IMR-90 (cell line): ENCODE results near the gene FAM83F. TPM values are rescaled to one million over a fixed set of nuclear protein-coding genes. Genes with fewer than 3 reads are reported as not detected.

Experiments used
- ATAC-seq: fragments of 200-7000 bp; cut with Tn5 transposase; 2 replicates; pipeline ENCODE4 v1.9.1; 2020; ENCODE audit warnings: low read depth, mild to moderate bottlenecking, moderate library complexity
- BruUV-seq: library from RNA; stranded (reverse); fragments of 400-500 nt; replicated peaks from 2 replicates; lab custom pipeline; 2021; lab: Mats Ljungman, UMichigan
- CTCF ChIA-PET: fragments of 300-600 bp; formaldehyde crosslinking; extraction: SDS; loops from one replicate; lab custom pipeline; 2021; ENCODE audit warnings: antibody characterized with exemption; lab: Yijun Ruan, JAX
- POLR2A ChIA-PET: fragments of 300-600 bp; sonication (Branson Sonifier 250); formaldehyde crosslinking; loops from one replicate; lab custom pipeline; 2022; ENCODE audit warnings: antibody characterized with exemption; ENCODE audit not compliant: unreplicated experiment; lab: Charles Lee
- DNase-seq: peaks from one replicate; pipeline ENCODE4 v3.0.0; 2013
- H2AFZ ChIP-seq: replicated peaks from 2 replicates; pipeline ENCODE3; 2013; ENCODE audit warnings: low read length, mild to moderate bottlenecking; ENCODE audit not compliant: poor library complexity
- H2AK5ac ChIP-seq: 2 replicates; pipeline ENCODE4 v1.6.1; 2013; ENCODE audit warnings: low read depth, low read length, inconsistent platforms
- H2AK9ac ChIP-seq: replicated peaks from 2 replicates; pipeline ENCODE3; 2013; ENCODE audit warnings: mild to moderate bottlenecking, low read depth, low read length, moderate library complexity; ENCODE audit not compliant: poor library complexity
- H2BK120ac ChIP-seq: 2 replicates; pipeline ENCODE4 v1.6.1; 2013; ENCODE audit warnings: low read depth, low read length, inconsistent platforms
- H2BK15ac ChIP-seq: 3 replicates; pipeline ENCODE4 v1.6.1; 2013; ENCODE audit warnings: low read depth, low read length, inconsistent platforms
- H2BK20ac ChIP-seq: 2 replicates; pipeline ENCODE4 v1.6.1; 2013; ENCODE audit warnings: low read depth, mild to moderate bottlenecking, inconsistent platforms, low read length, moderate library complexity
- H2BK5ac ChIP-seq: 2 replicates; pipeline ENCODE4 v1.6.1; 2013; ENCODE audit warnings: mild to moderate bottlenecking, low read depth, low read length, inconsistent platforms; ENCODE audit not compliant: poor library complexity, severe bottlenecking
- H3K14ac ChIP-seq: replicated peaks from 2 replicates; pipeline ENCODE4 v1.6.1; 2013; ENCODE audit warnings: low read depth, low read length, inconsistent platforms
- H3K18ac ChIP-seq: 2 replicates; pipeline ENCODE4 v1.6.1; 2013; ENCODE audit warnings: low read depth, low read length, control low read depth
- H3K23ac ChIP-seq: 2 replicates; pipeline ENCODE4 v1.6.1; 2013; ENCODE audit warnings: low read depth, low read length, inconsistent platforms
- H3K27ac ChIP-seq: 2 replicates; pipeline ENCODE4 v1.5.1; 2013; ENCODE audit warnings: mild to moderate bottlenecking, control low read depth, low read length; ENCODE audit not compliant: insufficient read depth
- H3K27me3 ChIP-seq: 2 replicates; pipeline ENCODE4 v1.6.1; 2013; ENCODE audit warnings: low read length; ENCODE audit not compliant: control insufficient read depth, insufficient read depth
- H3K36me3 ChIP-seq: 2 replicates; pipeline ENCODE4 v1.6.1; 2013; ENCODE audit warnings: low read length, mixed read lengths; ENCODE audit not compliant: control insufficient read depth, insufficient read depth
- H3K4ac ChIP-seq: 2 replicates; pipeline ENCODE4 v1.6.1; 2013; ENCODE audit warnings: low read depth, low read length, inconsistent platforms
- H3K4me1 ChIP-seq: 2 replicates; pipeline ENCODE4 v1.6.1; 2013; ENCODE audit warnings: low read length, mixed read lengths; ENCODE audit not compliant: control insufficient read depth, insufficient read depth
- H3K4me2 ChIP-seq: 2 replicates; pipeline ENCODE4 v1.6.1; 2013; ENCODE audit warnings: low read depth, mild to moderate bottlenecking, control low read depth, low read length, moderate library complexity
- H3K4me3 ChIP-seq: 2 replicates; pipeline ENCODE4 v1.5.1; 2013; ENCODE audit warnings: low read depth, mild to moderate bottlenecking, control low read depth, low read length, moderate library complexity; ENCODE audit not compliant: insufficient read depth
- H3K56ac ChIP-seq: 2 replicates; pipeline ENCODE4 v1.6.1; 2013; ENCODE audit warnings: low read length, inconsistent platforms; ENCODE audit not compliant: insufficient read depth; ENCODE audit errors: extremely low read depth
- H3K79me1 ChIP-seq, 2 experiments: 2 replicates each; pipeline ENCODE4 v1.6.1; 2013; ENCODE audit warnings: low read length in 2 of 2, inconsistent platforms in 1 of 2, low read depth in 1 of 2
- H3K9ac ChIP-seq: 2 replicates; pipeline ENCODE4 v1.6.1; 2013; ENCODE audit warnings: low read depth, low read length, control low read depth
- H3K9me1 ChIP-seq: 2 replicates; pipeline ENCODE4 v1.6.1; 2013; ENCODE audit warnings: low read length, inconsistent platforms; ENCODE audit not compliant: insufficient read depth
- H3K9me3 ChIP-seq: 2 replicates; pipeline ENCODE4 v1.6.1; 2013; ENCODE audit warnings: low read length; ENCODE audit not compliant: control insufficient read depth, insufficient read depth
- H4K20me1 ChIP-seq: 2 replicates; pipeline ENCODE4 v1.6.1; 2013; ENCODE audit warnings: low read length, inconsistent platforms; ENCODE audit not compliant: insufficient read depth
- H4K5ac ChIP-seq: 2 replicates; pipeline ENCODE4 v1.6.1; 2013; ENCODE audit warnings: mild to moderate bottlenecking, low read depth, low read length, control low read depth
- H4K8ac ChIP-seq, 2 experiments: 2 replicates each; pipeline ENCODE4 v1.6.1; 2013; ENCODE audit warnings: low read depth in 2 of 2, low read length in 2 of 2, control low read depth in 1 of 2, inconsistent platforms in 1 of 2
- H4K91ac ChIP-seq: 2 replicates; pipeline ENCODE4 v1.6.1; 2013; ENCODE audit warnings: low read depth, low read length, inconsistent platforms; ENCODE audit not compliant: insufficient read depth
- BHLHE40 ChIP-seq: fragments of 150-350 bp; IDR thresholded peaks from 2 replicates; pipeline ENCODE4 v1.6.1; 2016; ENCODE audit warnings: mild to moderate bottlenecking, low read depth, low read length
- CEBPB ChIP-seq: IDR thresholded peaks from 2 replicates; pipeline ENCODE4 v1.6.1; 2012; ENCODE audit warnings: low read depth, low read length, improper control_type of control experiment
- CHD1 ChIP-seq: IDR thresholded peaks from 2 replicates; pipeline ENCODE4 v1.6.1; 2012; ENCODE audit warnings: low read depth, low read length, improper control_type of control experiment
- CTCF ChIP-seq: conservative IDR thresholded peaks from 2 replicates; pipeline ENCODE4 v1.5.1; 2012; ENCODE audit warnings: mild to moderate bottlenecking, low read depth, low read length, improper control_type of control experiment
- ELK1 ChIP-seq: fragments of 150-350 bp; IDR thresholded peaks from 2 replicates; pipeline ENCODE4 v1.6.1; 2016; ENCODE audit warnings: low read depth, mild to moderate bottlenecking, low read length, moderate library complexity, borderline replicate concordance
- FOS ChIP-seq: fragments of 150-350 bp; IDR thresholded peaks from 2 replicates; pipeline ENCODE4 v1.6.1; 2016; ENCODE audit warnings: low read depth, low read length
- MAZ ChIP-seq: IDR thresholded peaks from 2 replicates; pipeline ENCODE4 v1.6.1; 2012; ENCODE audit warnings: low read depth, mild to moderate bottlenecking, low read length, improper control_type of control experiment, moderate library complexity, borderline replicate concordance
- MXI1 ChIP-seq: IDR thresholded peaks from 2 replicates; pipeline ENCODE4 v1.6.1; 2012; ENCODE audit warnings: low read depth, mild to moderate bottlenecking, low read length, moderate library complexity, borderline replicate concordance
- NFE2L2 ChIP-seq: fragments of 150-350 bp; IDR thresholded peaks from 2 replicates; pipeline ENCODE4 v1.6.1; 2016; ENCODE audit warnings: low read depth, mild to moderate bottlenecking, low read length
- POLR2A ChIP-seq: IDR thresholded peaks from 2 replicates; pipeline ENCODE4 v1.6.1; 2012; ENCODE audit warnings: mild to moderate bottlenecking, low read depth, low read length
- RAD21 ChIP-seq: IDR thresholded peaks from 2 replicates; pipeline ENCODE4 v1.6.1; 2012; ENCODE audit warnings: low read length, improper control_type of control experiment
- RCOR1 ChIP-seq: IDR thresholded peaks from 2 replicates; pipeline ENCODE4 v1.6.1; 2012; ENCODE audit warnings: mild to moderate bottlenecking, low read length, improper control_type of control experiment; ENCODE audit not compliant: insufficient replicate concordance
- RFX5 ChIP-seq: IDR thresholded peaks from 2 replicates; pipeline ENCODE4 v1.8.0; 2012; ENCODE audit warnings: low read depth, mild to moderate bottlenecking, low read length, moderate library complexity
- SMC3 ChIP-seq: fragments of 150-350 bp; IDR thresholded peaks from 2 replicates; pipeline ENCODE4 v1.6.1; 2016; ENCODE audit warnings: low read depth, mild to moderate bottlenecking, antibody characterized with exemption, low read length, moderate library complexity
- WGBS, 2 experiments: methylation state at CpG; one replicate each; pipeline versions ENCODE4 v1.1.5 to v1.1.7; 2013; ENCODE audit warnings: missing lambda C conversion rate in 2 of 2; ENCODE audit not compliant: insufficient read length in 1 of 2; ENCODE audit errors: extremely low coverage in 2 of 2; 5-methylcytosine and 5-hydroxymethylcytosine counted together
- dilution Hi-C: fragments of 300-500 bp; cut with HindIII; formaldehyde crosslinking; loops from one replicate; pipeline ENCODE4 v1.14.3; 2018; ENCODE audit warnings: low sequenced_read_pairs; ENCODE audit not compliant: unreplicated experiment
- in situ Hi-C: fragments of 300-500 bp; cut with MboI; formaldehyde crosslinking; loops from 3 replicates; pipeline ENCODE4 v1.14.3; 2019; ENCODE audit warnings: low sequenced_read_pairs, inconsistent platforms, mixed read lengths
- intact Hi-C: fragments of 100-400 bp; cut with micrococcal nuclease; formaldehyde crosslinking; loops from 2 replicates; pipeline ENCODE4 v1.10.0; 2022
- polyA plus RNA-seq, 3 experiments: library from polyadenylated mRNA; depleted of rRNA; stranded (reverse); fragments of >200 nt; gene quantifications; 2 replicates each; pipeline ENCODE4 v1.2.3, GENCODE V29; 2012; ENCODE audit warnings: low replicate concordance in 1 of 3
- total RNA-seq: library from RNA; depleted of rRNA; stranded (reverse); fragments of >200 nt; gene quantifications from 2 replicates; pipeline ENCODE4 v1.2.3, GENCODE V29; 2012

Gene FAM83F
- total and polyA plus RNA-seq, 2 of the 4 experiments (the other 2 are of a cell fraction), result not detected

- POLR2A ChIA-PET, result no interaction called here
- H2BK120ac ChIP-seq, result no peak overlapping the region
- in situ Hi-C loops, result no loop called here
Measured at GRCh38 chr22:39972641-39973040, 22.1 kb upstream of the FAM83F start.

More at GRCh38 chr22:39972641-39973040, 22.1 kb upstream of the FAM83F start:
- no peak overlapping the region for H3K9ac ChIP-seq
- no peak overlapping the region for H4K91ac ChIP-seq
- intact Hi-C loops, result no loop called here
- no peaks in the 10 kb centered on the region for H3K9me1 ChIP-seq
- no peak overlapping the region for H3K4ac ChIP-seq
- dilution Hi-C loops, result no loop called here
- no peak overlapping the region for H3K14ac ChIP-seq
- no peak for DNase-seq
- no peak overlapping the region for H3K27ac ChIP-seq
- H3K4me3 ChIP-seq, result no peak overlapping the region
- no peak overlapping the region for H4K8ac ChIP-seq
- no peak overlapping the region for H2BK5ac ChIP-seq
- H2BK20ac ChIP-seq, result no peak overlapping the region
- no peak for TF ChIP-seq SMC3
- no peak for TF ChIP-seq CHD1
- TF ChIP-seq RCOR1, result no peak
- no peak for TF ChIP-seq MAZ
- no peak for TF ChIP-seq CEBPB
- TF ChIP-seq RAD21, result no peak
- TF ChIP-seq MXI1, result no peak
- no peak for TF ChIP-seq POLR2A
- TF ChIP-seq NFE2L2, result no peak
- TF ChIP-seq ELK1, result no peak
- no peak for TF ChIP-seq FOS
- no peak for TF ChIP-seq CTCF
- no peak for TF ChIP-seq RFX5
- TF ChIP-seq BHLHE40, result no peak
- no peak overlapping the region for H2AFZ ChIP-seq
- H2AK5ac ChIP-seq, result no peak overlapping the region
- no peaks in the 10 kb centered on the region for H3K4me1 ChIP-seq
- no peaks in the 10 kb centered on the region for H3K9me3 ChIP-seq
- 55% methylated on average over 4 of the region's 5 CpGs; no CpG with 5 or more reads in 1 of the 2 experiments for WGBS, 2 experiments
- no peak overlapping the region for H3K23ac ChIP-seq
- H4K5ac ChIP-seq, result no peak overlapping the region
- CTCF ChIA-PET, result no interaction called here
- no peak overlapping the region for H3K56ac ChIP-seq
- no peak overlapping the region for H2AK9ac ChIP-seq
- no peak for ATAC-seq
- no peak overlapping the region for H2BK15ac ChIP-seq
- no peaks in the 10 kb centered on the region for H3K79me1 ChIP-seq
- H3K4me2 ChIP-seq, result no peak overlapping the region
- BruUV-seq, result no TSS peak
- H3K27me3 ChIP-seq, result peaks cover 67% of the 10 kb centered on the region
- H3K18ac ChIP-seq, result no peak overlapping the region
- no peaks in the 10 kb centered on the region for H3K36me3 ChIP-seq
- no peaks in the 10 kb centered on the region for H4K20me1 ChIP-seq
